Kidney epithelial cell (primary cell): ENCODE results near the gene CCDC185. TPM values are rescaled to one million over a fixed set of nuclear protein-coding genes. Genes with fewer than 3 reads are reported as not detected.

Experiments
- DNase-seq: peaks from one replicate; pipeline ENCODE4 v3.0.0-alpha.2; 2010; ENCODE audit warnings: low read depth
- H3K27me3 ChIP-seq: 2 replicates; pipeline ENCODE4 v1.6.0; 2011; ENCODE audit warnings: low read length; ENCODE audit not compliant: control insufficient read depth, insufficient read depth
- H3K36me3 ChIP-seq: 2 replicates; pipeline ENCODE4 v1.5.1; 2011; ENCODE audit warnings: low read length; ENCODE audit not compliant: control insufficient read depth, insufficient read depth
- H3K4me3 ChIP-seq: 2 replicates; pipeline ENCODE4 v1.5.1; 2011; ENCODE audit warnings: low read depth, mild to moderate bottlenecking, control low read depth, low read length
- CTCF ChIP-seq: IDR thresholded peaks from 2 replicates; pipeline ENCODE4 v1.5.1; 2011; ENCODE audit warnings: mild to moderate bottlenecking, moderate library complexity, low read length, control low read depth, inconsistent platforms; ENCODE audit not compliant: insufficient read depth, poor library complexity, severe bottlenecking
- total RNA-seq: library from RNA; depleted of rRNA; stranded (reverse); fragments of >200 nt; gene quantifications from 2 replicates; pipeline ENCODE4 v1.2.3, GENCODE V29; 2015

The CCDC185 gene
- total RNA-seq, 1 donor from 2014 or later: not detected

- Histone ChIP-seq H3K36me3 (no peaks in the 10 kb centered on the region), H3K27me3 (no peaks in the 10 kb centered on the region), H3K4me3 (no peak overlapping the region)
- DNase-seq: no peak
- no peak for TF ChIP-seq CTCF
Observed at GRCh38 chr1:223421025-223421424, 27.8 kb downstream of the CCDC185 start.

GRCh38 chr1:223421676-223422075 lies 28.5 kb downstream of the CCDC185 start:
- Histone ChIP-seq H3K36me3 (no peaks in the 10 kb centered on the region), H3K27me3 (no peaks in the 10 kb centered on the region), H3K4me3 (no peak overlapping the region)
- TF ChIP-seq CTCF: no peak
- DNase-seq: no peak

GRCh38 chr1:223422911-223423310 lies 29.7 kb downstream of the CCDC185 start:
- Histone ChIP-seq H3K4me3 (no peak overlapping the region), H3K36me3 (no peaks in the 10 kb centered on the region), H3K27me3 (no peaks in the 10 kb centered on the region)
- DNase-seq: no peak
- no peak for TF ChIP-seq CTCF

GRCh38 chr1:223423641-223424233 lies 30.5 kb downstream of the CCDC185 start:
- no peak for DNase-seq
- Histone ChIP-seq H3K36me3 (no peaks in the 10 kb centered on the region), H3K4me3 (no peak overlapping the region), H3K27me3 (no peaks in the 10 kb centered on the region)
- TF ChIP-seq CTCF: no peak

GRCh38 chr1:223425550-223425949 lies 32.3 kb downstream of the CCDC185 start:
- H3K36me3 ChIP-seq: no peaks in the 10 kb centered on the region
- no peak overlapping the region for H3K4me3 ChIP-seq
- H3K27me3 ChIP-seq: no peaks in the 10 kb centered on the region
- no peak for TF ChIP-seq CTCF
- DNase-seq: no peak

- no peak overlapping the region for H3K4me3 ChIP-seq
- no peaks in the 10 kb centered on the region for H3K36me3 ChIP-seq
- H3K27me3 ChIP-seq: no peaks in the 10 kb centered on the region
- no peak for DNase-seq
- TF ChIP-seq CTCF: no peak
Observed at GRCh38 chr1:223426936-223427335, 33.7 kb downstream of the CCDC185 start.
